HAP-1 (cell line): ENCODE measurements around the gene MRPL57.
"Not testable (repeated sequence)": the region's sequence is repeated elsewhere in the genome, so short reads cannot be mapped to it uniquely, and the experiment has no call there.

Experiments
- DNase-seq, 2 experiments: peaks; one replicate each; pipeline ENCODE4 v3.0.0-alpha.2; 2016 to 2020; ENCODE audit warnings: low spot score in 2 of 2
- H3K27me3 ChIP-seq: fragments of 250-450 bp; sonication (Bioruptor Pico); 2 replicates; pipeline ENCODE4 v1.5.1; 2020; ENCODE audit warnings: low read depth, mild to moderate bottlenecking, moderate library complexity
- H3K36me3 ChIP-seq: fragments of 250-450 bp; sonication (Bioruptor Pico); replicated peaks from 2 replicates; pipeline ENCODE4 v1.5.1; 2020; ENCODE audit warnings: mild to moderate bottlenecking
- H3K4me1 ChIP-seq: fragments of 250-450 bp; sonication (Bioruptor Pico); 2 replicates; pipeline ENCODE4 v1.5.1; 2020; ENCODE audit warnings: mild to moderate bottlenecking
- H3K4me3 ChIP-seq: fragments of 250-450 bp; sonication (Bioruptor Pico); 2 replicates; pipeline ENCODE4 v1.5.1; 2020; ENCODE audit warnings: mild to moderate bottlenecking, moderate library complexity
- H3K9me3 ChIP-seq: fragments of 250-450 bp; sonication (Bioruptor Pico); 2 replicates; pipeline ENCODE4 v1.5.1; 2020; ENCODE audit warnings: mild to moderate bottlenecking, moderate library complexity
- in situ Hi-C: fragments of 300-500 bp; cut with MboI; formaldehyde crosslinking; loops from 3 replicates; pipeline ENCODE4 v1.14.3; 2020; ENCODE audit warnings: low sequenced_read_pairs, inconsistent platforms, mixed read lengths

Gene MRPL57

GRCh38 chr13:21176215-21176981 is at the start of gene MRPL57, which contains the start of gene SKA3:
Gene MRPL57 (plus strand): TSS chr13:21176658. CDS start chr13:21176917, 259 bp downstream.
Gene SKA3 (minus strand): TSS chr13:21176552. CDS start chr13:21176477, 75 bp downstream.
- Histone ChIP-seq H3K9me3 (0 out of 2 replicates have a peak, but pooled peaks cover 2% of the 10 kb centered on the region), H3K4me1 (peaks cover 20% of the 10 kb centered on the region), H3K4me3 (peak within 1 kb of the TSS; percentile 93), H3K36me3 (peaks cover 23% of the 10 kb centered on the region), H3K27me3 (no peaks in the 10 kb centered on the region)
- peak; percentile 86 to 93 for DNase-seq
- in situ Hi-C loops = no loop called here

DNA sequence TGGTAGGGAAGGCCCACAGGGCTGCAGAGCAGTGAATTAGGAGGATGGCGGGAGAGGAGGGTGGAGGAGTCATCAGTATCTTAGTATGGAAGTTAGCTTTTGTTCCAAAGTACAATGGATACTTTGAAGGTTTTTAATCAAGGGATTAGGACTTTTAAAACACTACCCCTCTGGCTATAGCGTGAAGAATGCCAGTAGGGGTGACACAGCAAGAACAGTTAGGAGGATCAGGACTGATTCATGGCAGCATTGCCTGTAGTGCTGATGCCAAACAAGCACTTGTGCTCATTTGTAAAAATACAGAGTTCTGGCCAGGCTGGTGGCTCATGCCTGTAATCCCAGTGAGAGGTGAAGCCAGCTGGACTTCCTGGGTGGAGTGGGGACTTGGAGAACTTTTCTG is 46.3 kb upstream of the MRPL57 start:
- Histone ChIP-seq H3K4me3 (no peak overlapping the region), H3K27me3 (no peaks in the 10 kb centered on the region), H3K9me3 (no peaks in the 10 kb centered on the region), H3K36me3 (no peaks in the 10 kb centered on the region), H3K4me1 (peaks cover 8% of the 10 kb centered on the region)
- in situ Hi-C loops = no loop called here
- DNase-seq = peak; percentile 25 to 26

- peaks cover 8% of the 10 kb centered on the region for H3K4me1 ChIP-seq
- in situ Hi-C loops = no loop called here
- H3K36me3 ChIP-seq = no peaks in the 10 kb centered on the region
- DNase-seq = no peak
- H3K27me3 ChIP-seq = no peaks in the 10 kb centered on the region
- no peak overlapping the region for H3K4me3 ChIP-seq
- no peaks in the 10 kb centered on the region for H3K9me3 ChIP-seq
Measured at GRCh38 chr13:21133077-21133476, 43.4 kb upstream of the MRPL57 start.

DNA sequence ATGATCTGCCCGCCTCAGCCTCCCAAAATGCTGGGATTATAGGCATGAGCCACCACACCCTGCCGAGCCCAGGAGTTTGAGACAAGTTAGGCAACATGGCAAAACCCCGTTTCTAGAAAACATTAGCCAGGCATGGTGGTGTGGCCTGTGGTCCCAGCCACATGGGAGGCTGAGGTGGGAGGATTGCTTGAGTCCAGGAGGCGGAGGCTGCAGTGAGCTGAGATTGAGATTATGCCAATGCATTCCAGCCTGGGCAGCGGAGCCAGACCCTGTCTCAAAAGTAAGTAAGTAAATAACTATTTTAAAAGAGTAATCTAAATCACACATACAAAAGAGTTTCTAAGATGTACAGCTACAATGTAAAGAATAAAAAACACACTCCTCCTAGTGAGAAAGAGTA is 42.0 kb upstream of the MRPL57 start:
- Histone ChIP-seq H3K4me3 (no peak overlapping the region), H3K9me3 (no peaks in the 10 kb centered on the region), H3K4me1 (peaks cover 15% of the 10 kb centered on the region), H3K36me3 (no peaks in the 10 kb centered on the region), H3K27me3 (no peaks in the 10 kb centered on the region)
- in situ Hi-C loops = no loop called here
- no peak for DNase-seq

- H3K36me3 ChIP-seq, DNase-seq, in situ Hi-C loops, H3K4me3 ChIP-seq, H3K9me3 ChIP-seq, H3K27me3 ChIP-seq: not testable (repeated sequence)
- peaks cover 18% of the 10 kb centered on the region for H3K4me1 ChIP-seq
Measured at GRCh38 chr13:21135833-21136232, 40.6 kb upstream of the MRPL57 start.

DNA sequence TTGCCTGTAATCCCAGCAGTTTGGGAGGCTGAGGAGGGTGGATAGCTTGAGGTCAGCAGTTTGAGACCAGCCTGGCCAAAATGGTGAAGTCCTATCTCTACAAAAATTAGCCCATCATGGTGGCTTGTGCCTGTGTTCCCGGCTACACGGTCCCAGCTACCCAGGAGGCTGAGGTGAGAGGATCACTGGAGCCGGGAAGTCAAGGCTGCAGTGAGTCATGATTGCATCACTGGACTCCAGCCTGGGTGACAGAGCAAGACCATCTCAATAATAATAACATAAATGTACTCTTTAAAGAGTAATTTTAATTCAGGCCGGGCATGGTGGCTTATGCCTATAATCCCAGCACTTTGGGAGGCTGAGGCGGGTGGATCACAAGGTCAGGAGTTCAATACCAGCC is 38.8 kb upstream of the MRPL57 start:
- Histone ChIP-seq H3K4me1 (peaks cover 23% of the 10 kb centered on the region), H3K36me3 (peaks cover 19% of the 10 kb centered on the region), H3K27me3 (no peaks in the 10 kb centered on the region), H3K4me3 (no peak overlapping the region), H3K9me3 (no peaks in the 10 kb centered on the region)
- DNase-seq = no peak
- in situ Hi-C loops = no loop called here

DNA sequence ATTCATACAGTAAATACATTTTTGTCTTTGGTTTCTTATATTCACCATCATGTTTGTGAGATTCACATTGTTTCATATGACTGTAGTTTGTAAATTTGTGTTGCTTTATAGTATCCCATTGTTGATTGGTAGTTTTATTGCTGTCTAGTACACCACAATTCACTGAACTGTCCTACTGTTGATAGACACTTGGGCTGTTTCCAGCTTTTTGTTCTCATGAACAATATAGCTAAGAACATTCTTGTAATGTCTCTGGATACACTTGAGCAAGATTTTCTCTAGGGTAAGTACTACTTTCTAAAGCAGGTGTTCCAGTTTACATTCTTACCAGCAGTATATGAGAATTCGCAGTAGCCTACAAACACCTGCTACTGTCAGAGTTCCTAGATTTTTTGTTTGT is 37.9 kb upstream of the MRPL57 start:
- Histone ChIP-seq H3K9me3 (no peaks in the 10 kb centered on the region), H3K4me1 (peaks cover 26% of the 10 kb centered on the region), H3K27me3 (no peaks in the 10 kb centered on the region), H3K4me3 (no peak overlapping the region), H3K36me3 (peaks cover 27% of the 10 kb centered on the region)
- no peak for DNase-seq
- in situ Hi-C loops = no loop called here

- Histone ChIP-seq H3K4me1 (peaks cover 21% of the 10 kb centered on the region), H3K9me3 (no peaks in the 10 kb centered on the region), H3K4me3 (peak overlapping the region; percentile 93), H3K36me3 (peaks cover 32% of the 10 kb centered on the region), H3K27me3 (no peaks in the 10 kb centered on the region)
- DNase-seq = no peak
- in situ Hi-C loops = no loop called here
Measured at GRCh38 chr13:21139374-21139773, 37.1 kb upstream of the MRPL57 start.

DNA sequence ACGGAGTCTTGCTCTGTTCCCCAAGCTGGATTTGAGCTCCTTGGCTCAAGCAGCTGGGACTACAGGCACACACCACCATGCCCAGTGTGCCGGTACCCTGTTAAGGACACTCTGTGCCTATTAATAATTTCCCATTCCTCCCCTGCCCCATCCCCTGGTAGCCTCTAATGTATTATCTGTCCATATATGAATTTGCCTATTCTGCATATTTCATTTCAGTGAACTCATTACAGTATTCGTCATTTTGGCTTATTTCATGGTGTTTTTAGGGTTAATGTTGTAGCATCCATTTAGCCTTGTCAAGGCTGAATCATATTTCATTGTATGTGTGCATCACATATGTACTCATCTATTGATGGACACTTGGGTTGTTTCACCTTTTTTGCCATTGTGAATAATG is 33.7 kb upstream of the MRPL57 start:
- peaks cover 18% of the 10 kb centered on the region for H3K4me1 ChIP-seq
- H3K4me3 ChIP-seq = no peak overlapping the region
- H3K36me3 ChIP-seq = peaks cover 64% of the 10 kb centered on the region
- no peaks in the 10 kb centered on the region for H3K27me3 ChIP-seq
- H3K9me3 ChIP-seq = no peaks in the 10 kb centered on the region
- DNase-seq = no peak
- in situ Hi-C loops = no loop called here

DNA sequence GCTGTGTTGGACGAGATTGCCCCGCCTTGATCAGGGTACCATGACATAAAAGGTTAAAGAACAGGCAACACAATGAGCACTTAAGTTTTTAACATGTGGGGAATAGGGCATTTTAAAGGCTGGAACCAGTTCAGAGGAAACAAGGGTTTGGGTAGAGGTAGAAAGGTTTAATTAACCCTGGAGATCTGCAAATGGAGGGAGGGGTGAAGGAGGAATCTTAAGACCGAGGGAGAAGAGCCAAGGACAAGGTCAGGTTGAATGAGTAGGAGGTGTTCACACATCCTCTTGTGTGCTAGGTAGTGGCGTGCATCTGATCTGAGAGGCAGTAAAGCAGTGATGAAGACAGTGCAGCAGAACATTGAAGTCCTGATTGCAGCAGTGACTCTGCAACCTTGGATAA is 28.6 kb upstream of the MRPL57 start:
- Histone ChIP-seq H3K36me3 (peaks cover 51% of the 10 kb centered on the region), H3K4me3 (no peak overlapping the region), H3K4me1 (peaks cover 2% of the 10 kb centered on the region), H3K27me3 (no peaks in the 10 kb centered on the region), H3K9me3 (no peaks in the 10 kb centered on the region)
- no peak for DNase-seq
- in situ Hi-C loops = no loop called here

- H3K4me1 ChIP-seq = no peaks in the 10 kb centered on the region
- DNase-seq = no peak
- H3K36me3 ChIP-seq = peaks cover 42% of the 10 kb centered on the region
- no peaks in the 10 kb centered on the region for H3K27me3 ChIP-seq
- H3K9me3 ChIP-seq = no peaks in the 10 kb centered on the region
- no peak overlapping the region for H3K4me3 ChIP-seq
- in situ Hi-C loops = no loop called here
Measured at GRCh38 chr13:21148557-21149258, 27.8 kb upstream of the MRPL57 start.

GRCh38 chr13:21149568-21149967 is 26.9 kb upstream of the MRPL57 start:
- H3K9me3 ChIP-seq = no peaks in the 10 kb centered on the region
- H3K4me1 ChIP-seq = no peaks in the 10 kb centered on the region
- DNase-seq = no peak
- H3K4me3 ChIP-seq = no peak overlapping the region
- in situ Hi-C loops = no loop called here
- H3K36me3 ChIP-seq = peaks cover 45% of the 10 kb centered on the region
- H3K27me3 ChIP-seq = no peaks in the 10 kb centered on the region

- in situ Hi-C loops = no loop called here
- Histone ChIP-seq H3K27me3 (no peaks in the 10 kb centered on the region), H3K9me3 (no peaks in the 10 kb centered on the region), H3K36me3 (peaks cover 47% of the 10 kb centered on the region), H3K4me1 (no peaks in the 10 kb centered on the region), H3K4me3 (no peak overlapping the region)
- no peak for DNase-seq
Measured at GRCh38 chr13:21150013-21150412, 26.4 kb upstream of the MRPL57 start.

- Histone ChIP-seq H3K27me3 (no peaks in the 10 kb centered on the region), H3K4me3 (no peak overlapping the region), H3K4me1 (no peaks in the 10 kb centered on the region), H3K36me3 (peaks cover 39% of the 10 kb centered on the region), H3K9me3 (no peaks in the 10 kb centered on the region)
- in situ Hi-C loops = no loop called here
- no peak for DNase-seq
Measured at GRCh38 chr13:21152251-21152899, 24.1 kb upstream of the MRPL57 start.
